Mucosa of descending colon (tissue), 3 donors: ENCODE measurements around the gene HLA-DPB1. TPM values are rescaled to one million over a fixed set of nuclear protein-coding genes. Genes with fewer than 3 reads are reported as not detected.

ENCODE experiments used
- ATAC-seq: fragments of 200-7000 bp; cut with Tn5 transposase; one replicate; pipeline ENCODE4 v1.9.1; 2020; ENCODE audit warnings: mild to moderate bottlenecking, moderate library complexity
- DNase-seq, 3 donors: peaks; one replicate each; pipeline ENCODE4 v3.0.0-alpha.2; 2020
- H3K36me3 ChIP-seq: fragments of 200-600 bp; one replicate; pipeline ENCODE4 v1.8.0; 2021; ENCODE audit warnings: low read depth, mild to moderate bottlenecking
- H3K4me1 ChIP-seq: fragments of 200-600 bp; one replicate; pipeline ENCODE4 v1.8.0; 2021; ENCODE audit warnings: low read depth, mild to moderate bottlenecking
- H3K4me3 ChIP-seq: fragments of 200-600 bp; one replicate; pipeline ENCODE4 v1.8.0; 2021; ENCODE audit warnings: mild to moderate bottlenecking
- H3K9me3 ChIP-seq: fragments of 200-600 bp; one replicate; pipeline ENCODE4 v1.8.0; 2021; ENCODE audit warnings: mild to moderate bottlenecking
- intact Hi-C, 2 donors: fragments of 100-400 bp; cut with DNase I in 1 of 2; cut with micrococcal nuclease in 1 of 2; formaldehyde crosslinking; loops; one replicate each; pipeline versions ENCODE4 v1.11.0 to v1.11.1; 2022; cut with DNase I, micrococcal nuclease
- total RNA-seq, 3 donors: library from RNA; stranded (reverse); fragmentation: NEBNext Ultra II Directional in 2 of 3; extraction: Animal tissue kit (Norgen Biotek cat#: 25700) in 2 of 3; gene quantifications; one replicate each; pipeline versions ENCODE4 v1.2.1 to v1.2.4, GENCODE V29; 2021 to 2023
- TF ChIP-seq, protein P1 (sequence below): fragments of 200-600 bp; IDR thresholded peaks from one replicate; pipeline ENCODE4 v1.8.0; 2022; ENCODE audit warnings: antibody characterized with exemption, mild to moderate bottlenecking
- donor health status: DM: no; HTN: no; CAD: no; lungs with moderate emphysema.
- donor health status: DM: no; HTN: no; CAD: no.
- donor health status: DM: no; HTN: yes; CAD: no.

HLA-DPB1 gene
- total RNA-seq, 3 donors from 2014 or later, result 31.2 to 55.0 (median 51.2) TPM

DNA sequence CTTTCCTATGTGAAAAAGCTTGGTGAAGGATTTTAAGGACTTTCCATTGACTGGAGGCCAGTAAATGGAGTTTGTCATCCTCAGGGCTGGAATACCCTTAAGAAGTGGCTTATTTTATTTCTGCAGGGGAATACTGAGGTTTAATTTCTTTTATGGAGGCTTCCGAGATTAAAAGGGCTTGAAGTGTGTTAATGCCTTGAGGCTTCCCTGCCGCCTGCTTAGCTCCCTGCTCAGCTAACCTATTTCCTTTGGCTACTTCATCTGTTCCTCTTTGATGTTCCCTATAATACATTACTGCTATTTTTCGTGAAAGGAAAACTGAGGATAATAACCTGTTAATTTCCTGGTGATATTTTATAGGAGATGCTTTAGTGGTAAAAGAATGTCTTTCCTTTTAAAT, 44.2 kb downstream of the HLA-DPB1 start:
- Histone ChIP-seq H3K9me3 (peaks cover 14% of the 10 kb centered on the region), H3K4me3 (no peak overlapping the region), H3K36me3 (no peaks in the 10 kb centered on the region), H3K4me1 (no peaks in the 10 kb centered on the region)
- ATAC-seq (no peak), DNase-seq (no peak)
- intact Hi-C loops, result no loop called here
- TF ChIP-seq, protein P1, sequence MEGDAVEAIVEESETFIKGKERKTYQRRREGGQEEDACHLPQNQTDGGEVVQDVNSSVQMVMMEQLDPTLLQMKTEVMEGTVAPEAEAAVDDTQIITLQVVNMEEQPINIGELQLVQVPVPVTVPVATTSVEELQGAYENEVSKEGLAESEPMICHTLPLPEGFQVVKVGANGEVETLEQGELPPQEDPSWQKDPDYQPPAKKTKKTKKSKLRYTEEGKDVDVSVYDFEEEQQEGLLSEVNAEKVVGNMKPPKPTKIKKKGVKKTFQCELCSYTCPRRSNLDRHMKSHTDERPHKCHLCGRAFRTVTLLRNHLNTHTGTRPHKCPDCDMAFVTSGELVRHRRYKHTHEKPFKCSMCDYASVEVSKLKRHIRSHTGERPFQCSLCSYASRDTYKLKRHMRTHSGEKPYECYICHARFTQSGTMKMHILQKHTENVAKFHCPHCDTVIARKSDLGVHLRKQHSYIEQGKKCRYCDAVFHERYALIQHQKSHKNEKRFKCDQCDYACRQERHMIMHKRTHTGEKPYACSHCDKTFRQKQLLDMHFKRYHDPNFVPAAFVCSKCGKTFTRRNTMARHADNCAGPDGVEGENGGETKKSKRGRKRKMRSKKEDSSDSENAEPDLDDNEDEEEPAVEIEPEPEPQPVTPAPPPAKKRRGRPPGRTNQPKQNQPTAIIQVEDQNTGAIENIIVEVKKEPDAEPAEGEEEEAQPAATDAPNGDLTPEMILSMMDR, result no peak

DNA sequence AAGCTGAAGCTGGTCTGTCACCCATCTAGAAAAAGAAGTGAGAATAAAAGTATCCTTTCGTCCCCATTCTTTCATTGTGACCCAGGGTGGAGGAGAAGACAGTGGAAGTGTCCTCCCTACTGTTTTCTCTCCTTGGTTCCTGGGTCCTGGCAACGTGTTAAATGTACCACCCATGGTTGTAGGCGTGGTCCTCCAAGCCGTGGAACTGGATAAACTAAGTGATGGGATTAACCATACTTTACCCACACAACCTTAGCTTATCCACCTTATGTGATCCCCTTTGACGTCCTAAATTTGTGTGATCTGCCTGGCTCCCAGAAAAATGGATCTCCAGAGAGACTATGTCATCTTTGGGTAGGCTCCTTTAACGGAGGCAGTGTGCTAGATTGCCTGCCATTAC, 47.4 kb downstream of the HLA-DPB1 start:
- Histone ChIP-seq H3K4me3 (no peak overlapping the region), H3K4me1 (no peaks in the 10 kb centered on the region), H3K36me3 (no peaks in the 10 kb centered on the region), H3K9me3 (peaks cover 14% of the 10 kb centered on the region)
- no peak for DNase-seq
- intact Hi-C loops, result no loop called here
- no peak for ATAC-seq
- TF ChIP-seq, protein P1, result no peak

DNA sequence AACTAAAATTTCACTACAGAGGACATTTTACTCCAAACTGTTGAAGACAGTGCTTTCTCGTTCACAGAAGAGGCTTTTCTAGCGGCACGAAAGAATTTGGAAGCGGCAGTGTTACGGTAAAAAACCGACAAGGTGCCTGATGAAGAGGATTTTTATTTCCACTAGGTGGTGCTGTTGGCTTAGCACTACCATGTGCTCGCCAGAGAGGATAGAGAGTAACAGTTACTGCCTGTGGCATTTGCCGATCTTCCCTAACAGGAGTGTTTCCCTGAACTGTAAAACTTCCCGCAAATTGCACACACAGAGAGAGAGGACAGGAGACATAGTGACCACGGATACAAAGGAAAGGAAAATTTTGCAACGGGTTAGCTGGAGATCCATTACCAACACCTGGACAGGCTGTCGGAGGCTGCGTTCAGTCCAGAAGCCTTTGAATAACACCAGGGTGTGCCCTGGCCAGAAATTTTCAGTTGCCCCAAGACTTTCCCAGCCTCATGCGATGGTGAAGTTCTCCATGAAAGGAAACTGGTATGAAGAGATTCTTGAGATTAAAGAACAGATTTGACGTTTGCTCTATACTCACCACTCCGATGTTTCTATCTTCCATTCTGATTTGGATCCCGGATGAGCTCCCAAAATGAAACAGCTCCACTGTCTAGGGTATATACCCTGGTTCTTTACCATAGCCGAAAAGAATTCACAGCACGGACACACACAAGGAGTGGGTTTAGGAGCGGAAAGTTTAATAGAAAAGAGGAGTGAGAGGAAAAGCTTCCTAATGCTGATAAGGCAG, 48.1 kb downstream of the HLA-DPB1 start:
- Histone ChIP-seq H3K4me1 (no peaks in the 10 kb centered on the region), H3K4me3 (no peak overlapping the region), H3K9me3 (peaks cover 14% of the 10 kb centered on the region), H3K36me3 (no peaks in the 10 kb centered on the region)
- ATAC-seq (peak; percentile 51), DNase-seq (peak in 1 of 3 donors; percentile 26)
- TF ChIP-seq, protein P1, result no peak
- intact Hi-C loops, result no loop called here

DNA sequence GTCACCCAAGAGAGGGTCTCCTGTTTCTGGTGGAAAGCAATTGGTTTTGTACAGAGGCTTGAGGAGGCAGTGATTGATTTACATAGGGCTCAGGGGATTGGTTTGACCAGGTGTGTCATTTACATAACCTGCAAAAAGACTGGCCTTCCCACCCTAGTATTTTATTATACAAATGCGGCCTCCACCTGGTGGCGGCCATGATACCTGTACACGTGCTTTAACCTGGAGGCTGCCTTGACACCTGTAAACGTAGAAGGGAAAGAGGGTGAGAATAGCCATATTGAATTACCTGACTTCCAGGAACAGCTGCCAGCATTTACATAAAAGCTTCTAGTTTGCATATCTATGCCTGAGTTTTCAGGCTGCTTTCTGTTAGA, 48.7 kb downstream of the HLA-DPB1 start:
- H3K4me3 ChIP-seq, result no peak overlapping the region
- ATAC-seq (no peak), DNase-seq (no peak)
- TF ChIP-seq, protein P1, result no peak
- peaks cover 14% of the 10 kb centered on the region for H3K9me3 ChIP-seq
- H3K36me3 ChIP-seq, result no peaks in the 10 kb centered on the region
- H3K4me1 ChIP-seq, result no peaks in the 10 kb centered on the region
- intact Hi-C loops, result no loop called here

DNA sequence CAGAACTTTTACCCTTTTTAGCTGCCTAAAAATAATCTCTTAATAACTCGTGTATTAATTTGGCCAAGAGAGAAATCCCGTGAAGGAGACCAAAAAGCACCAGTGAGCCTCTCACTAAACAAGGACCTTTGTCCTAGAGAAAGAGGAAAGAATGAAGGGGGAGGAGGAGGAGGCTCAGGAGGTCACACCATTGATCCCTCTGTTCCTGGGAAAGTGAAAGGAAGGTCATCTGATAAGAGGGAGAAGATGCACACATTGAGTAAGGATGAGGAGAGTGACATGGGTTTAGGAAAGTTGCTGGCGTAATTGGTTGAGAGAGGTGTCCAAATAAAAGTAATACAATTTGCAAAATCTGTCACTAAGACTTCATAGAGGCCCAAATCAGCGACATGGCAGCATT, 49.2 kb downstream of the HLA-DPB1 start:
- intact Hi-C loops, result no loop called here
- Histone ChIP-seq H3K4me1 (no peaks in the 10 kb centered on the region), H3K36me3 (no peaks in the 10 kb centered on the region), H3K4me3 (no peak overlapping the region), H3K9me3 (peaks cover 14% of the 10 kb centered on the region)
- DNase-seq, result no peak
- TF ChIP-seq, protein P1, result no peak
- no peak for ATAC-seq
